ENCODE data around the gene TUT1. TPM values are rescaled to one million over a fixed set of nuclear protein-coding genes. Genes with fewer than 3 reads are reported as not detected.

Gene TUT1
- total and polyA plus RNA-seq, 2 experiments from 2014 or later: 12.8 to 22.2 TPM

- Histone ChIP-seq H3F3A (replicated peaks; ENCODE audit: low read depth) (0 out of 2 replicates have a peak, but pooled peaks cover 3% of the 10 kb centered on the region), H3K36me3 (ENCODE audit: insufficient read depth) (no peaks in the 10 kb centered on the region), H3K4me3 (peak overlapping the region; percentile 88), H2AFZ (no peak overlapping the region), H3K9me2 (ENCODE audit: insufficient read depth) (no peaks in the 10 kb centered on the region), H3K4me1 (ENCODE audit: insufficient read depth) (peaks cover 38% of the 10 kb centered on the region; the same call in 1 of the 2 replicates), H3K79me2 (replicated peaks; ENCODE audit: insufficient read depth) (no peaks in the 10 kb centered on the region), H4K20me1 (replicated peaks; ENCODE audit: insufficient read depth) (no peaks in the 10 kb centered on the region), H3K27ac (ENCODE audit: low read depth) (no peak overlapping the region), H3K4me2 (peak overlapping the region; percentile 96), H3K27me3 (ENCODE audit: insufficient read depth) (peaks cover 77% of the 10 kb centered on the region)
- DNase-seq (ENCODE audit: low spot score) (no peak), ATAC-seq (no peak)
- Mint-ChIP-seq H3K9me3 (no peaks in the 10 kb centered on the region; the same call in 2 of the 3 replicates), H3K4me1 (peaks cover 54% of the 10 kb centered on the region), H3K27ac (no peak overlapping the region), H3K27me3 (ENCODE audit: insufficient read depth, low read depth, poor library complexity) (peaks cover 68% of the 10 kb centered on the region), H3K36me3 (ENCODE audit: low read depth) (no peaks in the 10 kb centered on the region), H3K4me3 (peak overlapping the region; percentile 83; the same call in 2 of the 3 replicates)
- no peak for TF ChIP-seq EZH2phosphoT487 (IDR thresholded peaks at IDR 0.05; ENCODE audit: unreplicated experiment)
- peak; percentile 25 for TF ChIP-seq EZH2 (IDR thresholded peaks at IDR 0.05; ENCODE audit: low read depth, unreplicated experiment)
Measured at GRCh38 chr11:62543680-62544444, 47.5 kb downstream of the TUT1 start.

GRCh38 chr11:62542750-62543567 lies 48.4 kb downstream of the TUT1 start:
- H3K27ac Mint-ChIP-seq: no peak overlapping the region
- H3K4me3 Mint-ChIP-seq: peak overlapping the region; percentile 58
- peaks cover 59% of the 10 kb centered on the region for H3K27me3 Mint-ChIP-seq (ENCODE audit: insufficient read depth, low read depth, poor library complexity)
- Histone ChIP-seq H3K4me3 (peak overlapping the region; percentile 88), H3K4me2 (peak overlapping the region; percentile 88), H3K27ac (ENCODE audit: low read depth) (no peak overlapping the region), H3K36me3 (ENCODE audit: insufficient read depth) (no peaks in the 10 kb centered on the region), H3K79me2 (replicated peaks; ENCODE audit: insufficient read depth) (no peaks in the 10 kb centered on the region), H3K9me2 (ENCODE audit: insufficient read depth) (no peaks in the 10 kb centered on the region), H4K20me1 (replicated peaks; ENCODE audit: insufficient read depth) (no peaks in the 10 kb centered on the region), H3K4me1 (ENCODE audit: insufficient read depth) (peaks cover 38% of the 10 kb centered on the region; the same call in 1 of the 2 replicates), H3K27me3 (ENCODE audit: insufficient read depth) (peaks cover 68% of the 10 kb centered on the region), H3F3A (replicated peaks; ENCODE audit: low read depth) (0 out of 2 replicates have a peak, but pooled peaks cover 3% of the 10 kb centered on the region), H2AFZ (peak overlapping the region; percentile 98)
- no peaks in the 10 kb centered on the region; the same call in 2 of the 3 replicates for H3K9me3 Mint-ChIP-seq
- H3K36me3 Mint-ChIP-seq (ENCODE audit: low read depth): no peaks in the 10 kb centered on the region
- ATAC-seq: peak; percentile 38
- peak; percentile 86 for DNase-seq (ENCODE audit: low spot score)
- peaks cover 56% of the 10 kb centered on the region for H3K4me1 Mint-ChIP-seq
- TF ChIP-seq ZNF462 (CRISPR knock-in tag; IDR thresholded peaks at IDR 0.05) (no peak), JUNB (IDR thresholded peaks at IDR 0.05; ENCODE audit: unreplicated experiment) (no peak), NANOG (IDR thresholded peaks at IDR 0.05; ENCODE audit: borderline replicate concordance) (no peak), ETS1 (IDR thresholded peaks at IDR 0.05) (no peak), CREB1 (CRISPR knock-in tag; IDR thresholded peaks at IDR 0.05; ENCODE audit: low read depth) (peak; percentile 34; the same call in 1 of the 2 replicates), EZH2phosphoT487 (IDR thresholded peaks at IDR 0.05; ENCODE audit: unreplicated experiment) (no peak), EZH2 (IDR thresholded peaks at IDR 0.05; ENCODE audit: low read depth, unreplicated experiment) (peak; percentile 61), STAT1 (IDR thresholded peaks at IDR 0.05; ENCODE audit: unreplicated experiment) (no peak)

Data from GM23338 (cell line).